Upper lobe of left lung (tissue), 4 donors: ENCODE results near the gene ADGRG1.

Experiments
- CTCF ChIP-seq, 6 experiments: fragments of 450-650 bp in 4 of 6; fragments of 200-600 bp in 2 of 6; sonication (generic) in 2 of 6; IDR thresholded peaks; one replicate each; pipeline ENCODE4 v1.5.1; 2016 to 2019; ENCODE audit warnings: antibody characterized with exemption in 6 of 6
- EP300 ChIP-seq, 4 donors: sonication (generic); formaldehyde crosslinking; IDR thresholded peaks; one replicate each; pipeline ENCODE4 v1.5.1; 2017; ENCODE audit warnings: antibody characterized with exemption in 4 of 4, control low read depth in 2 of 4
- POLR2A ChIP-seq, 4 donors: fragments of 450-650 bp; IDR thresholded peaks; one replicate each; pipeline ENCODE4 v1.5.1; 2016 to 2017; ENCODE audit warnings: antibody characterized with exemption in 4 of 4, mild to moderate bottlenecking in 2 of 4

GRCh38 chr16:57644383-57645014, 16.1 kb downstream of the ADGRG1 start:
- TF ChIP-seq CTCF (IDR thresholded peaks at IDR 0.05) (no peak), POLR2A (IDR thresholded peaks at IDR 0.05) (no peak), EP300 (IDR thresholded peaks at IDR 0.05) (no peak)
